Left lung (tissue), 10 donors: Measurements from ENCODE around the gene BSND. TPM values are rescaled to one million over a fixed set of nuclear protein-coding genes. Genes with fewer than 3 reads are reported as not detected.
"Not testable (repeated sequence)": the region's sequence is repeated elsewhere in the genome, so short reads cannot be mapped to it uniquely, and the experiment has no call there.

ENCODE experiments used
- ATAC-seq: fragments of 200-7000 bp; cut with Tn5 transposase; one replicate; pipeline ENCODE4 v1.9.1; 2020; ENCODE audit warnings: moderate library complexity
- DNase-seq, 4 donors: peaks; one replicate each; pipeline ENCODE4 v3.0.0-alpha.2; 2013 to 2020
- H3K27ac ChIP-seq, 2 donors: fragments of 200-600 bp; sonication (generic) in 1 of 2; one replicate each; pipeline versions ENCODE4 v1.5.0 to v1.8.0; 2020 to 2021
- H3K27me3 ChIP-seq, 2 donors: fragments of 200-600 bp; sonication (generic) in 1 of 2; one replicate each; pipeline versions ENCODE4 v1.5.0 to v1.8.0; 2020 to 2021
- H3K36me3 ChIP-seq, 2 donors: fragments of 200-600 bp; sonication (generic) in 1 of 2; one replicate each; pipeline versions ENCODE4 v1.5.0 to v1.8.0; 2020 to 2021
- H3K4me1 ChIP-seq, 2 donors: fragments of 200-600 bp; one replicate each; pipeline ENCODE4 v1.8.0; 2021
- H3K4me3 ChIP-seq, 2 donors: fragments of 200-600 bp; sonication (generic) in 1 of 2; one replicate each; pipeline versions ENCODE4 v1.5.0 to v1.8.0; 2020 to 2021; ENCODE audit warnings: mild to moderate bottlenecking in 1 of 2
- H3K9me3 ChIP-seq, 2 donors: fragments of 200-600 bp; sonication (generic) in 1 of 2; one replicate each; pipeline versions ENCODE4 v1.5.0 to v1.8.0; 2020 to 2021
- intact Hi-C, 2 donors: fragments of 100-400 bp; cut with DNase I; formaldehyde crosslinking; loops; one replicate each; pipeline versions ENCODE4 v1.11.2 to v1.14.2; 2022
- polyA plus RNA-seq, 6 donors: library from polyadenylated mRNA; unstranded; fragments of 120-200 nt; gene quantifications; one replicate each; pipeline ENCODE4 v1.2.1, GENCODE V29; 2013; ENCODE audit not compliant: insufficient read length in 6 of 6
- total RNA-seq, 2 donors: library from RNA; stranded (reverse); fragmentation: NEBNext Ultra II Directional; extraction: Animal tissue kit (Norgen Biotek cat#: 25700); gene quantifications; one replicate each; pipeline ENCODE4 v1.2.1, GENCODE V29; 2021
- TF ChIP-seq, protein P1 (sequence below), 2 donors: fragments of 200-600 bp; sonication (generic) in 1 of 2; IDR thresholded peaks; one replicate each; pipeline versions ENCODE4 v1.5.0 to v1.8.0; 2021; ENCODE audit warnings: antibody characterized with exemption in 2 of 2
- donor health status: DM: no; HTN: yes; CAD: no.
- donor health status: DM: no; HTN: no; CAD: no.

The BSND gene
- total and polyA plus RNA-seq, 8 donors, result 0.03 to 0.06 (median 0.06) TPM; not detected in 3

DNA sequence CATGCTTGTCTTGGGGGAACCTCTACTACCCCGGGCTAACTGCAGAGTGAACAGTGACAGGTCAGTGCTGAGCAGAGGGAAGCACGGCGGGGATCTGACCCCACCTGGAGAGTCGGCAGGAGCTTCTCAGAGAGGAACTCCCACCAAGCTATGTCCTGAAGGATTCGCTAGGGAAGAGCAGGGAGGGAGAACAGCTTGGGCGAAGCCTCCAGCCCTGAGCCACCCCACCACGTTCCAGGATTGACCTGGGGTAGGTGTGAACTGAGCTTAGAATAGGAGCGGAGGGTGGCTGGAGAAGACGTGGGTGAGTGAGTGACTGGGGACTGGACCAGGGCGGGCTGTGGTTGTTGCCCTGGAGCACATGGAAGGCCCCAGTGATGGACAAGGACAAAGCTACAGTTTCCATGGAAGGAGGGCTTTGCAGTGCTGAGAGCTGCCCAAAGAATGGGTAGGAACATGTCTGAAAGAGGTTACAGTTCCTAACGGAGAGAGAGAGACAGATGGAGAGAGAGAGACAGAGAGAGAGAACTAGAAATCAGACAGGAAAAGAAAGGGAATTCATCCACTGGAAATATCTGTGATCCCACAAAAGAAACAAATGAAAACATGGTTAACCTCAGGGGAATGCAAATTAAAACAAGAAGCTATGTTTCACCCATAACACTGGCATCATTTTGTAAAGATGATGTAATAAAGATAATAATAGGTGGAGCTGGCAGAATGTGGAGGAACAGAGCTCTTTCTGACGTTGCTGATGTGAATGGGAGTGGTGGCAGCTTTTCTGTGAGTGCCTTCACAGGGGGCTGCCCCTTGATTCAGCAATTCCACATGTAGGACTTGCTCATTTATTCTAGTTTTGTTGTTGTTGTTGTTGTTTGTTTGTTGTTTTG lies 17.2 kb downstream of the BSND start:
- H3K4me3 ChIP-seq, result no peak overlapping the region
- intact Hi-C loops, result no loop called here
- no peaks in the 10 kb centered on the region for H3K9me3 ChIP-seq
- TF ChIP-seq, protein P1, sequence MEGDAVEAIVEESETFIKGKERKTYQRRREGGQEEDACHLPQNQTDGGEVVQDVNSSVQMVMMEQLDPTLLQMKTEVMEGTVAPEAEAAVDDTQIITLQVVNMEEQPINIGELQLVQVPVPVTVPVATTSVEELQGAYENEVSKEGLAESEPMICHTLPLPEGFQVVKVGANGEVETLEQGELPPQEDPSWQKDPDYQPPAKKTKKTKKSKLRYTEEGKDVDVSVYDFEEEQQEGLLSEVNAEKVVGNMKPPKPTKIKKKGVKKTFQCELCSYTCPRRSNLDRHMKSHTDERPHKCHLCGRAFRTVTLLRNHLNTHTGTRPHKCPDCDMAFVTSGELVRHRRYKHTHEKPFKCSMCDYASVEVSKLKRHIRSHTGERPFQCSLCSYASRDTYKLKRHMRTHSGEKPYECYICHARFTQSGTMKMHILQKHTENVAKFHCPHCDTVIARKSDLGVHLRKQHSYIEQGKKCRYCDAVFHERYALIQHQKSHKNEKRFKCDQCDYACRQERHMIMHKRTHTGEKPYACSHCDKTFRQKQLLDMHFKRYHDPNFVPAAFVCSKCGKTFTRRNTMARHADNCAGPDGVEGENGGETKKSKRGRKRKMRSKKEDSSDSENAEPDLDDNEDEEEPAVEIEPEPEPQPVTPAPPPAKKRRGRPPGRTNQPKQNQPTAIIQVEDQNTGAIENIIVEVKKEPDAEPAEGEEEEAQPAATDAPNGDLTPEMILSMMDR (IDR thresholded peaks at IDR 0.05), result no peak
- no peak for DNase-seq
- H3K27me3 ChIP-seq, result peaks cover 0 to 16% of the 10 kb centered on the region in 2 donors
- ATAC-seq, result no peak
- H3K27ac ChIP-seq, result no peak overlapping the region
- no peaks in the 10 kb centered on the region for H3K36me3 ChIP-seq
- no peaks in the 10 kb centered on the region for H3K4me1 ChIP-seq

DNA sequence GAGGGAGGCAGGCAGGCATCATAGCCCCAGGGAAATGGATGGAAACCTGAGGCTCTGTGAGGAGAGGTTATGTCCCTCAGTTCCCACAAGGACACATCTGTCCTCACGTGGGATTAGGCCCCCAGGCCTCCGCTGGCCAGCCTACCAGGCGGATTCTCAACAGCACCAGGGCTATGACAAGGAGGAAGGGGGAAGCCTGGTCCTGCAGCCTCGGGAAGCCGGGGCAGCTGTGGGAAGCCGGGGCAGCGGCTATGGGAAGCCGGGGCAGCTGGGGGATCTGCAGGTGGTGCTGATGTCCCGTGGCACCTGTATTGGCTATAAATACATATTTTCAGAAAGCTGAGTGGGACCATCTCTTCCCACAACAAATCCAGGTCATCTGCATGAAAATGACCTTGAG lies 19.7 kb downstream of the BSND start:
- H3K4me3 ChIP-seq, result no peak overlapping the region
- H3K9me3 ChIP-seq, result no peaks in the 10 kb centered on the region
- H3K36me3 ChIP-seq, result no peaks in the 10 kb centered on the region
- TF ChIP-seq, protein P1 (IDR thresholded peaks at IDR 0.05), result no peak
- H3K27ac ChIP-seq, result no peak overlapping the region
- H3K27me3 ChIP-seq, result peaks cover 0 to 16% of the 10 kb centered on the region in 2 donors
- no peak for ATAC-seq
- peaks cover 0 to 3% of the 10 kb centered on the region in 2 donors for H3K4me1 ChIP-seq
- intact Hi-C loops, result no loop called here
- DNase-seq, result no peak

DNA sequence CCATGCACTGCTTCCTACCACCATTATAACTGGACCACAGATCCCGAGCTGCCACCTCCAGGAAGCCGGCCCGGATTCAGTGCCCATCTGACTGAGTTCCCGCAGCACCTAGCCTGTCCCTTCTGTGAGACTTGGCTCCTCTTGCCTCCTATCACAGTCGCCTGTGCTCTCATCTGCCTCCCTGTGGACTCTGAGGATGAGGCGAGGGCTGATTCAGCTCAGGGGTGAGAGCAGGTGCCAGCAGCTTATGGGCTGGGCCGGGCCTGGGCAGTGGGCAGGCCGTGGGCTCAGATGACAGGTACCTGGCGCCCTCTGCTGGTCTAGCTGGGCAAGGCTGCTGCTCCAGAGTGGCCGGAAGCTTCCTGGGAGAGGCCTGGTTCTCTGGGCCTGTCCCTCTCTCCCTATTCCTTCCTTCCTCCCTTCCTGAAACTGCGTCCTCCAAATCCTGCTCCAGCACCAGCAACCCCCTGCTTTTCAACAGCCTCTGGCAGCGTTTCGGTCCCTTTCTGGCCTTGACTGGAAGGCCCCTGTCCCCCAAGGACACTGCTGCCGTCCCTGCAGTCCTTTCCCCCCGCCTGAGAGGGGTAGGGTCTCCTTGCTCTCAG lies 23.3 kb downstream of the BSND start:
- peak; percentile 100 for ATAC-seq
- H3K27ac ChIP-seq, result no peak overlapping the region
- no peaks in the 10 kb centered on the region for H3K36me3 ChIP-seq

DNA sequence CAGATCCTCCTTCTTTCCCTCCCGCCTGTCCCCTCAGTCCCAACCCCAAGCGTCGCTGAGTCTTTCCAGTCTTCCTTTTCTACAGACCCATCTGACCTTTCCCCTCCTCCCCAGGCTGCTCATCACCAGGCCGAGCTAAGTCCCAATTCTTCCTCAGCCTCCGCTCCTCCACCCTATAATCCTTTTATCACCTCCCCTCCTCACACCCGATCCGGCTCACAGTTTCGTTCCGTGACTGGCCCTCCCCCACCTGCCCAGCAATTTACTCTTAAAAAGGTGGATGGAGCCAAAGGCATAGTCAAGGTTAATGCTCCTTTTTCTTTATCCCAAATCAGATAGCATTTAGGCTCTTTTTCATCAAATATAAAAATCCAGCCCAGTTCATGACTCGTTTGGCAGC lies 25.4 kb downstream of the BSND start:
- H3K36me3 ChIP-seq, H3K27me3 ChIP-seq, H3K9me3 ChIP-seq, H3K27ac ChIP-seq, DNase-seq, H3K4me1 ChIP-seq, intact Hi-C loops, ATAC-seq, H3K4me3 ChIP-seq: not testable (repeated sequence)

More for the DNA sequence above, 23.3 kb downstream of the BSND start:
- TF ChIP-seq, protein P1 (IDR thresholded peaks at IDR 0.05), result peak; percentile 79 to 91
- Histone ChIP-seq H3K4me1 (peaks cover 0 to 3% of the 10 kb centered on the region in 2 donors), H3K9me3 (no peaks in the 10 kb centered on the region), H3K27me3 (peaks cover 0 to 11% of the 10 kb centered on the region in 2 donors), H3K4me3 (no peak overlapping the region)
- peak; percentile 59 to 95 (median 83) for DNase-seq
- intact Hi-C loops, result no loop called here

DNA sequence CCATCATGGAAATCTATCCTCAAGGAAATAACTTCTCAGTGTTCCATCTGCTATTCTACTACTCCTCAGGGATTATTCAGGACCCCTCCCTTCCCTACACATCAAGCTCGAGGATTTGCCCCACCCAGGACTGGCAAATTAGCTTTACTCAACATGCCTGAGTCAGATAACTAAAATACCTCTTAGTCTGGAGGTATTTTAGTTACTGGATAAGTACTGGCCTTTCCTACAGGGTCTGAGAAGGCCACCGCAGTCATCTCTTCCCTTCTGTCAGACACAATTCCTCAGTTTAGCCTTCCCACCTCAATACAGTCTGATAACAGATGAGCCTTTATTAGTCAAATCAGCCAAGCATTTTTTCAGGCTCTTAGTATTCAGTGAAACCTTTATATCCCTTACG lies 27.9 kb downstream of the BSND start:
- intact Hi-C loops, H3K27ac ChIP-seq, H3K27me3 ChIP-seq, DNase-seq, H3K36me3 ChIP-seq, H3K9me3 ChIP-seq, H3K4me3 ChIP-seq, H3K4me1 ChIP-seq: not testable (repeated sequence)
- peak; percentile 11 for ATAC-seq

DNA sequence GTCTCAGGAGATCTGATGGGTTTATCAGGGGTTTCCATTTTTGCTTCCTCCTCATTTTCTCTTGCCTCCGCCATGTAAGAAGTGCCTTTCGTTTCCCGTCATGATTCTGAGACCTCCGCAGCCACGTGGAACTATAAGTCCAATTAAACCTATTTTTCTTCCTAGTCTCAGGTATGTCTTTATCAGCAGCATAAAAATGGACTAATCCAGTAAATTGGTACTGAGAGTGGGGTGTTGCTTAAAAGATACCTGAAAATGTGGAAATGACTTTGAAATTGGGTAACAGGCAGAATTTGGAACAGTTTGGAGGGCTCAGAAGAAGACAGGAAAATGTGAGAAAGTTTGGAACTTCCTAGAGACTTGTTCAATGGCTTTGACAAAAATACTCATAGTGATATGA lies 32.4 kb downstream of the BSND start:
- H3K9me3 ChIP-seq, result not testable (repeated sequence)

More for the DNA sequence above, 32.4 kb downstream of the BSND start:
- H3K36me3 ChIP-seq, H3K27ac ChIP-seq, intact Hi-C loops, H3K4me1 ChIP-seq, ATAC-seq, H3K4me3 ChIP-seq, DNase-seq: not testable (repeated sequence)
- H3K27me3 ChIP-seq, result peaks cover 0 to 21% of the 10 kb centered on the region in 2 donors
